IPS-NIHi11 (cell line): ENCODE results near the gene MMD.
A peak's percentile ranks its signal among the peaks of the same experiment; 100 is the strongest.
"Not testable (repeated sequence)": the region's sequence is repeated elsewhere in the genome, so short reads cannot be mapped to it uniquely, and the experiment has no call there.

Experiments
- DNase-seq: peaks from one replicate; pipeline ENCODE4 v3.0.0; 2012; ENCODE audit warnings: mixed read lengths, low spot score

The MMD gene

GRCh38 chr17:55443904-55444303 lies 22.3 kb upstream of the MMD start:
- DNase-seq: no peak

- DNase-seq: no peak
These were observed 21.5 kb upstream of the MMD start for GRCh38 chr17:55442953-55443683.

GRCh38 chr17:55442462-55442861 lies 20.8 kb upstream of the MMD start:
- no peak for DNase-seq

GRCh38 chr17:55441544-55441943 lies 19.9 kb upstream of the MMD start:
- no peak for DNase-seq

GRCh38 chr17:55440391-55440790 lies 18.8 kb upstream of the MMD start:
- DNase-seq: no peak

GRCh38 chr17:55437159-55437605 lies 15.5 kb upstream of the MMD start:
- DNase-seq: no peak

- no peak for DNase-seq
These were observed 14.9 kb upstream of the MMD start for GRCh38 chr17:55436224-55437158.

- no peak for DNase-seq
These were observed 13.8 kb upstream of the MMD start for GRCh38 chr17:55435408-55435807.

- DNase-seq: no peak
These were observed 13.1 kb upstream of the MMD start for GRCh38 chr17:55434721-55435120.

- no peak for DNase-seq
These were observed 12.2 kb upstream of the MMD start for GRCh38 chr17:55433629-55434422.

GRCh38 chr17:55433029-55433628 lies 11.5 kb upstream of the MMD start:
- no peak for DNase-seq

- no peak for DNase-seq
These were observed 10.9 kb upstream of the MMD start for GRCh38 chr17:55432358-55433028.

GRCh38 chr17:55431914-55432313 lies 10.3 kb upstream of the MMD start:
- not testable (repeated sequence) for DNase-seq

GRCh38 chr17:55430541-55431288 lies 9.1 kb upstream of the MMD start:
- no peak for DNase-seq

GRCh38 chr17:55427587-55427882 lies 5.9 kb upstream of the MMD start:
- DNase-seq: no peak

GRCh38 chr17:55426851-55427586 lies 5.4 kb upstream of the MMD start:
- no peak for DNase-seq

- no peak for DNase-seq
These were observed 3.4 kb upstream of the MMD start for GRCh38 chr17:55424893-55425540.

- DNase-seq: no peak
These were observed 1.9 kb upstream of the MMD start for GRCh38 chr17:55423535-55423934.

GRCh38 chr17:55422828-55423164 lies 1.2 kb upstream of the MMD start:
- not testable (repeated sequence) for DNase-seq

GRCh38 chr17:55420776-55421178 lies 858 bp downstream of the MMD start:
- DNase-seq: peak; percentile 49
